Ovary (tissue), 9 donors: ENCODE measurements around the gene SERP2. TPM values are rescaled to one million over a fixed set of nuclear protein-coding genes. Genes with fewer than 3 reads are reported as not detected.

Experiments
- DNase-seq, 5 donors: peaks; one replicate each; pipeline ENCODE4 v3.0.0-alpha.2; 2019 to 2020
- H3K27ac ChIP-seq, 2 donors: fragments of 200-600 bp; one replicate each; pipeline versions ENCODE4 v1.5.1 to v1.8.0; 2019 to 2022
- H3K27me3 ChIP-seq: fragments of 200-600 bp; one replicate; pipeline ENCODE4 v1.8.0; 2022
- H3K36me3 ChIP-seq: fragments of 200-600 bp; sonication (generic); one replicate; pipeline ENCODE4 v1.5.1; 2019
- H3K4me1 ChIP-seq: one replicate; pipeline ENCODE4 v1.8.1; 2013; ENCODE audit warnings: mild to moderate bottlenecking, moderate library complexity; ENCODE audit not compliant: insufficient read depth
- H3K4me3 ChIP-seq: fragments of 200-600 bp; sonication (generic); one replicate; pipeline ENCODE4 v1.5.1; 2017
- H3K9me3 ChIP-seq, 2 donors: fragments of 200-600 bp in 1 of 2; sonication (generic) in 1 of 2; one replicate each; pipeline versions ENCODE4 v1.5.1 to v1.8.1; 2013 to 2019; ENCODE audit warnings: mild to moderate bottlenecking in 1 of 2, moderate library complexity in 1 of 2
- CTCF ChIP-seq, 3 donors: fragments of 450-650 bp in 2 of 3; fragments of 200-600 bp in 1 of 3; IDR thresholded peaks; one replicate each; pipeline versions ENCODE4 v1.5.1 to v1.8.0; 2016 to 2022; ENCODE audit warnings: antibody characterized with exemption in 3 of 3, mild to moderate bottlenecking in 1 of 3
- EP300 ChIP-seq: sonication (generic); formaldehyde crosslinking; IDR thresholded peaks from one replicate; pipeline ENCODE4 v1.6.1; 2017; ENCODE audit warnings: antibody characterized with exemption
- POLR2A ChIP-seq: fragments of 450-650 bp; IDR thresholded peaks from one replicate; pipeline ENCODE4 v1.6.1; 2017; ENCODE audit warnings: antibody characterized with exemption, mild to moderate bottlenecking, moderate library complexity
- WGBS, 3 donors: extraction: QIAGEN DNeasy Blood & Tissue Kit in 1 of 3; methylation state at CpG; one replicate each; pipeline versions ENCODE4 v1.1.5 to v1.1.7; 2013 to 2017; 5-methylcytosine and 5-hydroxymethylcytosine counted together
- intact Hi-C, 4 donors: fragments of 100-400 bp; cut with DNase I; formaldehyde crosslinking; loops; one replicate each; pipeline versions ENCODE4 v1.11.0 to v1.15.1; 2022 to 2023
- polyA plus RNA-seq, 2 donors: library from polyadenylated mRNA; stranded (reverse); fragments of 200-250 nt in 1 of 2; fragments of 350-450 nt in 1 of 2; fragmentation: Illumina TruSeq in 1 of 2; extraction: RNeasy Lipid Tissue Mini Kit (QIAGEN cat#74804) in 1 of 2; gene quantifications; one replicate each; pipeline ENCODE4 v1.2.3, GENCODE V29; 2013 to 2014
- total RNA-seq, 7 donors: library from RNA; depleted of rRNA in 2 of 7; stranded (reverse); fragments of >200 nt in 2 of 7; fragmentation: NEBNext Ultra II Directional in 3 of 7; extraction: Animal tissue kit (Norgen Biotek cat#: 25700) in 3 of 7; gene quantifications; one replicate each; pipeline versions ENCODE4 v1.1.0 to v1.2.4, GENCODE V29; 2016 to 2023
- donor health status: DM: no; HTN: no; CAD: no; lungs with moderate emphysema.
- donor health status: DM: no; HTN: no; CAD: no.
- donor health status: Bipolar disorder and iron deficiency.
- donor health status: DM: yes; HTN: yes; CAD: no.
- donor health status: DM: no; HTN: no; CAD: no.
- donor health status: DM: yes; HTN: yes; CAD: no.

SERP2 gene
- total and polyA plus RNA-seq, 9 donors = 8.3 to 14.9 (median 10.8) TPM

GRCh38 chr13:44383945-44384344 is 10.3 kb downstream of the SERP2 start:
- H3K36me3 ChIP-seq = no peaks in the 10 kb centered on the region
- TF ChIP-seq CTCF (IDR thresholded peaks at IDR 0.05) (no peak), EP300 (no peak), POLR2A (no peak)
- no peaks in the 10 kb centered on the region for H3K4me1 ChIP-seq
- H3K27ac ChIP-seq = no peak overlapping the region
- H3K27me3 ChIP-seq = no peaks in the 10 kb centered on the region
- no peak overlapping the region for H3K4me3 ChIP-seq
- DNase-seq = no peak
- intact Hi-C loops = no loop called here
- H3K9me3 ChIP-seq = no peaks in the 10 kb centered on the region
- 70 to 80% (median 72%) methylated on average over 5 of the region's 5 CpGs for WGBS, 3 donors

GRCh38 chr13:44384778-44385177 is 11.2 kb downstream of the SERP2 start:
- no peak for DNase-seq
- TF ChIP-seq POLR2A (no peak), CTCF (IDR thresholded peaks at IDR 0.05) (no peak), EP300 (no peak)
- WGBS, 3 donors = 97 to 100% (median 98%) methylated on average over 1 of the region's 1 CpG
- Histone ChIP-seq H3K4me1 (no peaks in the 10 kb centered on the region), H3K9me3 (no peaks in the 10 kb centered on the region), H3K27ac (no peak overlapping the region), H3K4me3 (no peak overlapping the region), H3K36me3 (no peaks in the 10 kb centered on the region), H3K27me3 (no peaks in the 10 kb centered on the region)
- intact Hi-C loops = no loop called here

- H3K27ac ChIP-seq = no peak overlapping the region
- WGBS, 3 donors = 85 to 96% (median 94%) methylated on average over 3 of the region's 3 CpGs
- no peaks in the 10 kb centered on the region for H3K27me3 ChIP-seq
- no peak for DNase-seq
- H3K4me3 ChIP-seq = no peak overlapping the region
- H3K9me3 ChIP-seq = no peaks in the 10 kb centered on the region
- H3K36me3 ChIP-seq = no peaks in the 10 kb centered on the region
- TF ChIP-seq CTCF (IDR thresholded peaks at IDR 0.05) = no peak
- TF ChIP-seq EP300 = no peak
- TF ChIP-seq POLR2A = no peak
- intact Hi-C loops = no loop called here
- no peaks in the 10 kb centered on the region for H3K4me1 ChIP-seq
These were observed 11.8 kb downstream of the SERP2 start for GRCh38 chr13:44385401-44385800.

- no peak overlapping the region for H3K4me3 ChIP-seq
- TF ChIP-seq POLR2A = no peak
- TF ChIP-seq CTCF (IDR thresholded peaks at IDR 0.05) = no peak
- no peak for TF ChIP-seq EP300
- no peaks in the 10 kb centered on the region for H3K9me3 ChIP-seq
- no peaks in the 10 kb centered on the region for H3K27me3 ChIP-seq
- 38 to 44% (median 40%) methylated on average over 6 of the region's 6 CpGs for WGBS, 3 donors
- H3K4me1 ChIP-seq = no peaks in the 10 kb centered on the region
- no peak overlapping the region for H3K27ac ChIP-seq
- no peak for DNase-seq
- intact Hi-C loops = no loop called here
- H3K36me3 ChIP-seq = no peaks in the 10 kb centered on the region
These were observed 12.2 kb downstream of the SERP2 start for GRCh38 chr13:44385847-44386246.
